Lung microvascular endothelial cell (primary cell): ENCODE measurements around the gene PTBP3. TPM values are rescaled to one million over a fixed set of nuclear protein-coding genes. Genes with fewer than 3 reads are reported as not detected.
"Not testable (repeated sequence)": the region's sequence is repeated elsewhere in the genome, so short reads cannot be mapped to it uniquely, and the experiment has no call there.

Experiments used
- DNase-seq, 2 donors: peaks; one replicate each; pipeline versions ENCODE4 v3.0.0 to v3.0.0-alpha.2; 2010; ENCODE audit warnings: low read depth in 2 of 2
- total RNA-seq: library from RNA; depleted of rRNA; stranded (reverse); fragments of >200 nt; gene quantifications from 2 replicates; pipeline ENCODE4 v1.2.1, GENCODE V29; 2014

PTBP3 gene, protein sequence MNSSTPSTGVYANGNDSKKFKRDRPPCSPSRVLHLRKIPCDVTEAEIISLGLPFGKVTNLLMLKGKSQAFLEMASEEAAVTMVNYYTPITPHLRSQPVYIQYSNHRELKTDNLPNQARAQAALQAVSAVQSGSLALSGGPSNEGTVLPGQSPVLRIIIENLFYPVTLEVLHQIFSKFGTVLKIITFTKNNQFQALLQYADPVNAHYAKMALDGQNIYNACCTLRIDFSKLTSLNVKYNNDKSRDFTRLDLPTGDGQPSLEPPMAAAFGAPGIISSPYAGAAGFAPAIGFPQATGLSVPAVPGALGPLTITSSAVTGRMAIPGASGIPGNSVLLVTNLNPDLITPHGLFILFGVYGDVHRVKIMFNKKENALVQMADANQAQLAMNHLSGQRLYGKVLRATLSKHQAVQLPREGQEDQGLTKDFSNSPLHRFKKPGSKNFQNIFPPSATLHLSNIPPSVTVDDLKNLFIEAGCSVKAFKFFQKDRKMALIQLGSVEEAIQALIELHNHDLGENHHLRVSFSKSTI
- total RNA-seq, result 32.3 and 32.9 TPM in 2 replicates

DNA sequence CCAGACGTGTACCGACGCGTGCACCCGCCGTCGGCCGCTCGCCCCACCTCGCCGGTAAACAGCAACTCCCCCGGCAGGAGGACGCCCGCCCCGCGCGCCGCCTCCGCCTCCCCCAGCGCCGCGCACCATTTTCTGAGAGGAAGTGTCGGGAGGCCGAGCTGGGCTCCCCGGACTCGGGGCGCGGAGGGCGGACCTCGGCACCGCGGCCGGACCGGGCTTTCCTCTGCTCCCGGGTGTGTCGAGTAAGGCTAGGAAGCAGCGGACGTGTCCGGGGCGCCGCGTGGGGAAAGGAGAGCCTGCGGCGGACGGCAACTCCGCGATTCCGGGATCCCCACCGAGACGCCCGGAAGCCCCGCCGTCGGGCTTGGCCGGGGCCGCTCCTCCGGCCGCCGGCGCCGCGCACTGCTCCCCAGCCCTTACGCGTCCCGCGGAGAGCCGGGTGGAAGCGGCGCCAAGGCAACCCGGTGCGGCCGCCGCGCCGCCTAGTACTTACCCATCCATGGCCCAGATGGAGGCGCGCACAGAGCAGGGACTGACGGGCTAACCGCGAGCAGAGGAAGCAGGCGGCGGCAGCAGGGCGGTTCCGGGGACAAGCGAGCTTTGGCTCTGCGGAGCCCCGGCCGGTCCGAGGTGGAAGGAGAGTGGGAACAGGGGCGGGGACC, at the start of gene PTBP3:
Gene PTBP3, minus strand, starts transcription at position 643 of the 662 bp plus-strand sequence. CDS start 35,754 bp downstream, outside the sequence.
- peak; percentile 83 to 84 for DNase-seq

- no peak for DNase-seq
Measured at GRCh38 chr9:112382501-112383364, 49.3 kb upstream of the PTBP3 start.

- DNase-seq, result no peak
Measured at GRCh38 chr9:112382066-112382465, 48.6 kb upstream of the PTBP3 start.

DNA sequence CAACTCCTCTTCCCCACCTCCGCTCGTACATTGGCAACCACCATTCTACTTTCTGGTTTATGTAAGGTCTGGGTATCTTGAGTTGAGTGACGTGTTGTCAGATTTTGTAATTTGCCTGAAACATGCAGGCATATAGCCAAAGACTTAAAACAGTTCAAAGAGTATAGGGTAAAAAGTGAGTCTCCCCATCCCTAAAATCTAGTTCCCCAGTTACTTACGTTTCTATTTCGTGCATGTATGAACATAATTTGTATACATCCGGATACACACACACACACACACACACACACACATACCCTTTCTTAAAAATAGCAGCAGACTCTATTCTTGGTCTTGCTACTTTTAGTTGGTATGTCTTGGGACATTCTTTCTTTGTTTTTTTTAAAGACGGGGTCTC, 47.4 kb upstream of the PTBP3 start:
- DNase-seq, result peak in 1 of 2 donors; percentile 18

GRCh38 chr9:112380102-112380824, 46.8 kb upstream of the PTBP3 start, which contains the start of gene HSDL2:
Gene HSDL2 (plus strand): TSS chr9:112380108. CDS start chr9:112380164, 56 bp downstream.
- DNase-seq, result peak; percentile 47 to 64

GRCh38 chr9:112379177-112380101, 46.0 kb upstream of the PTBP3 start:
- peak; percentile 99 to 100 for DNase-seq

DNA sequence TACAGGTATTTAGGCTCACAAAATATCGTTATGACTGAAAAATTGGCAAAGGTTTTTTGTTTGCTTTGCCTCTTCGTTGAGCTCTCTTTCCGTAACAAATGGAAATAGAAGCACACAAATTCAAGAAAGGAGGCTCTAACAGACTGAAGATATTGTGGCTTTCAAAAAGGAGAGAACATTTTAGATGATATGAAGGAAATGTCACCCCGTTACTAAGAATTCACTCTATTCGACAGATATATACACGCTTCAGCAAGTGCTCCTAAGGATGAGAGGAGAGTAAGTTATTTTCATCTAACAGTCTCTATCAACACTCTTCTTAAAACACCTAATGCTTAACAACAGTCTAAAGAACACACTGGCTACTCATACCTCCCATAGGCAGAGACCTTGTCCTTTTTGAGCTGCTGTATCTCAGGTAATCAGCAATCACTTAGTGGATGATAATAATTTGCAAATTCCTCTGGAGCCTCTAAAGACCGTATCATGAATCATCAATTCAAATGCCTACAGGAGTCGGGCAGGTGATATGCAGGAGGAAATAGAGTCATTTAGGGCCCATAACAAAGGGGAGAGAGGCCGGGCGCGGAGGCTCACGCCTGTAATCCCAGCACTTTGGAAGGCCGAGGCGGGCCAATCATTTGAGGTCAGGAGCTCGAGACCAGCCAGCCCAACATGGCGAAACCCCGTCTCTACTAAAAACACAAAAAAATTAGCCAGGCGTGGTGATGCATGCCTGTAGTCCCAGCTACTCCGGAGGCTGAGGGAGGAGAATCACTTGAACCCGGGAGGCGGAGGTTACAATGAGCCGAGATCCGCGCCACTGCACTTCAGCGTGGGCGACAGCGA, 45.1 kb upstream of the PTBP3 start:
- DNase-seq, result peak; percentile 28 to 45

DNA sequence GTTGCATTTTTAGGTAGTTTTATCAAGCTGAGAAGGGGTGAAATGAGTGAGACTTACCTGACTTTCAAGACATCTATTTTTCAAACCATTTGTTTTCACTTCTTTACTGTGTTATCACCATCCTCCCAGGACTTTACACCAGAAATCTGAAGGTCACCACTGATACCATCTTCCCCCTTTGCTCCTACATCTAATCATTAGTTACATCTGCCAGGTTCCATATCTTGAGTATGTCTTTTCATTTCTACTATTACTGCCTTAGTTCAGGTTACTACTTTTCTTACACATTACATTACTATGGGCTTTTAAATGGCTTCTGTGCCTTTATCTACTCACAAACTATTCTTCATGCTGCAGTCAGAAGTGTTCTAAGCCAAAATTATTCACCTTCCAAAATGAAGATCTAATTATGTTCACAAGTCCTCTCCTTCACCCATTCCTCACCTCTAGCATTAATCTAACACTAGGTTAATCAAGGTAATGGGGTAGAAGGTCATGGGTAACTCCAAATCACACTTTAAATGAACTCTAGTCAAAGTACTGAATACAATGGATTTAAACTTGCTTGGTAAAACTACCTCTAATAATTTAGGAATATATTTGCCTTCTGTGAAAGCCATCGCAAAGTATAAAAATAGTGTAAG, 44.4 kb upstream of the PTBP3 start:
- DNase-seq, result no peak

GRCh38 chr9:112377087-112377486, 43.7 kb upstream of the PTBP3 start:
- DNase-seq, result no peak

DNA sequence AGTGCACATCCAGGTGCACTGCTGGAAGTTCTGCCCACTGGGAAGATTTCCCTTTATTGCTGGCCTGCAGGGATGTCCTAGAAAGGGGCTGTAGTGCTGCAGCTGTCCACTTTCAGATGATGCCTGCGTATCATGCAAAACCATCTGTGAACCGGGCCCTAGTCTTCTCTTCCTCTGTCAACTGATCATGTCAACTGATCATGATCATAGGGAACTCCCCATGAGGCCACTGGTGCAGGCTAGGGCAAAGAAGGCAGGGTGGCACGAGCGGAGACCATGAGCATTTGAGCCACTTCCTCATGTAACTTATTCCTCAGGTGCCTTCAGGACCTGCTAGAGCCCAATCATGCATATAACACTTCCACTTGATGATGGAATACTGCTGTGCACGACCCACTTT, 41.9 kb upstream of the PTBP3 start:
- no peak for DNase-seq

GRCh38 chr9:112374232-112374631, 40.8 kb upstream of the PTBP3 start:
- not testable (repeated sequence) for DNase-seq

DNA sequence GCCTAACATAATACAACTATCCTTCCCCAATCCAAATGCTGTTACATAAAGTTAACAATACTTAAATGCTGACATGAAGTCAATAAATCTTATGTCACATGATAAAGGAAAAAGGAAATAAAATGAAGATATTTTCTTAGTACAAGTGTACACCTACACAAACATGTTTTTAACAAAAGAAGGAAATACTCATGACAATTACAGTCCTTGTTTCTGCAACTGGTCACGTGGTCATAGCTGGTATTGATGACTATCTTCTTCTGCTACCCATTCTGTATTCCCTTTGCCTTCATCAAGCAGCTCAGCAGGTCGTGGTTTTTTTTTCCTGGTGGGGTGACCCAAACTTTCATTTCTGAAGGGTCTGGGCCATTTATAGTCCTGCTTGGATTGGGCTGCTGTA, 40.2 kb upstream of the PTBP3 start:
- not testable (repeated sequence) for DNase-seq

GRCh38 chr9:112371060-112371459, 37.6 kb upstream of the PTBP3 start:
- DNase-seq, result no peak

DNA sequence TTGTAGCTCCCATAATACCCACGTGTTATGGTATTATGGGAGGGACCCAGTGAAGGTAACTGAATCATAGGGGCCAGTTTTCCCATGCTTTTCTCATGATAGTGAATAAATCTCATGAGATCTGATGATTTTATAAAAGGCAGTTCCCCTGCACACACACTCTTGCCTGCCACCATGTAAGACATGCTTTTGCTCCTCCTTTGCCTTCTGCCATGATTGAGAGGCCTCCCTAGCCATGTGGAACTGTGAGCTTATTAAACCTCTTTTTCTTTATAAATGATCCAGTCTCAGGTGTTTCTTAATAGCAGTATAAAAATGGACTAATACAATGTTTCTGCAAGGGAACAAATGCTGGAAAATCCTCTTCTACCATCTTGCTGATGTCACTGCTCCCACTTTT, 36.4 kb upstream of the PTBP3 start:
- no peak for DNase-seq

DNA sequence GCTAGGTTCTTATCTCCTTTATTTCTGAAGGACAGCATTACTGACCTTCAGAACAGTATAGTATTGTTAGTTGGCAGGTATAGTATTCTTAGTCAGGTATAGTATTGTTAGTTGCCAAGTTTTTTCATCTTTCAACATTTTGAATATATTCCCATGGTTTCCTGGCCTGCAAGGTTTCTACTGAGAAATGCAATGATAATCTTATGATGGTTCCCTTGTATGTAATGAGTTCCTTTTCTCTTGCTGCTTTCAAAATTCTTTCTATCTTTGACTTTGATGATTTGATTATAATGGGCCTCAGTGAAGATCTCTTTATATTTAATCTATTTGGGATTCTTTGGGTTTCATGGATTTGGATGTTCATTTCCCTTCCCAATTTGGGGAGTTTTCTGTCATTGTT, 34.0 kb upstream of the PTBP3 start:
- no peak for DNase-seq

GRCh38 chr9:112366591-112366990, 33.2 kb upstream of the PTBP3 start:
- no peak for DNase-seq

DNA sequence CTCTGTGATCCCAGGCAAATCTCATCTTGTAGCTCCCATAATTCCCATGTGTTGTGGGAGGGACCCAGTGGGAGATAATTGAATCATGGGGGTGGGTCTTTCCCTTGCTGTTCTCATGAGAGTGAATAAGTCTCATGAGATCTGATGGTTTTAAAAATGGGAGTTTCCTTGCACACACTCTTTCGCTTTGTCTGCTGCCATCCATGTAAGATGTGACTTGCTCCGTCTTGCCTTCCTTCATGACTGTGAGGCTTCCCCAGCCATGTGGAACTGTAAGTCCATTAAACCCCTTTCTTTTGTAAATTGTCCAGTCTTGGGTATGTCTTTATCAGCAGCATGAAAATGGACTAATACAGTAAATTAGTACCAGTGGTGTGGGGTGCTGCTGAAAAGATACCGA, 31.8 kb upstream of the PTBP3 start:
- DNase-seq, result not testable (repeated sequence)

DNA sequence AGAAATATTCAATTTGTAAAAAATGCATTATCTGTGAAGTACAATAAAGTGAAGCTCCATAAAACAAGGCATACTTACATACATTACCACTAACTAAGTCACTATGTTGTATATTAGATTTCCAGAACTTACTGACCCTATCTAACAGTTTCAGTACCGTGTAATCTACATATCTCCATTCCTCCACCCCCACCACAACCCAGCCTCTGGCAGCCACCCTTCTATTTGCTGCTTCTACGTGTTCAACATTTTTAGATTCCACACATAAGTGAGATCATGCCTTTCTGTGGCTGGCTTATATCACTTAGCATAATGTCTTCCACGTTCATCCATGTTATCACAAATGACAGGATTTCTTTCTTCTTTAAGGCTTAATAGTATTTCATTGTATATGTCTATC, 31.3 kb upstream of the PTBP3 start:
- no peak for DNase-seq
